Dedifferentiated amniotic fluid mesenchymal stem cell (primary cell): ENCODE measurements around the gene VTA1.
"Not testable (repeated sequence)": the region's sequence is repeated elsewhere in the genome, so short reads cannot be mapped to it uniquely, and the experiment has no call there.

Experiments used
- DNase-seq: peaks from one replicate; pipeline ENCODE4 v3.0.0-alpha.2; 2016; ENCODE audit errors: extremely low spot score

The VTA1 gene

DNA sequence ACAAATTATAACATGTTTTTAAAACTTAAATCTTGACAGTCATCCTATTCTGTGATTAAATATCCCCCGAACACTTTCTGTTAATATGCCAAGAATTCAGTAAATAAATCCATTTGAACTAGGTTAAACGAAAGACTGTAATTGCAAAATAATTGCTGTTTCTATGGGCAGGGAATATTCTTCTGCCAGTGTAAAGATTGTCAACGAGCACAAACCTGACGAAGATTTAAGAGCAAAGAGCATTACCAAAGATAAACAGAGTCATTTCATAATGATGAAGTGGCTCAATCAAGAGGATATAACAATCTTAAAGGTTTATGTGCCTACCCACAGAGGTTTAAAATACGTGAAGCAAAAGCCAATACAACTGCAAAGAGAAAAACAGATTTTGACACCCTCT lies 78.5 kb downstream of the VTA1 start:
- DNase-seq, result no peak

GRCh38 chr6:142226731-142227130 lies 79.7 kb downstream of the VTA1 start:
- DNase-seq, result no peak

- not testable (repeated sequence) for DNase-seq
Observed at GRCh38 chr6:142229518-142230270, 82.6 kb downstream of the VTA1 start.

- not testable (repeated sequence) for DNase-seq
Observed at GRCh38 chr6:142232206-142233044, 85.4 kb downstream of the VTA1 start.

DNA sequence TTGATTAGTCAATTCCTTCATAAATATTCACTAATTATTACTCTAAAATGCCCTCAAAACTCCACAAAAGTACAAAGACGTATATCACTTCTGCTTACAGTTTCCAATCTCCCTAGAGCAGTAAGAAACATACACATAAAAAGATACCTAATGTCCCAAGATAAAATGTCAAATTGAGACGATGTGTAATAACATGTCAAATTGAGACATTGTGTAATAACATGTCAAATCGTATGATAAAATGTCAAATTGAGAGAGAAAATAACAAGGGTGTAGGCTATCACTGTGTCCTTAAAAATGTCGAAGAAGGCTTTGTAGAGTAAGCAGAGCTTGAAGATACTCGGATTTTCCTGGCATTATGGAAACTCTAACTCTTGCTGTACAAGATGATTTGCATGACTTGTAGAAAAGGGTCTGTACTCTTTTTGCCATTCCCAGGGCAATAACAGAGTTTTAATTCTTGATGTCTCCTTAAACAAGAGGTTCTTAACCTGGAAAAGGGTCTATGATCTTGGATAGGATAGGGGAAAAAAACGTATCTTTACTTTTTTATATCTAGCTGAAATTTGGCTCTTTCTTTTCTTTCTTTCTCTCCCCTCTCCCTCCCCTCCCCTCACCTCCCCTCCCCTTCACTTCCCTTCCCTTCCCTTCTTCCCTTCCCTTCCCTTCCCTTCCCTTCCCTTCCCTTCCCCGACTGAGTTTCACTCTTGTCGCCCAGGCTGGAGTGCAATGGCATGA lies 87.1 kb downstream of the VTA1 start:
- no peak for DNase-seq

DNA sequence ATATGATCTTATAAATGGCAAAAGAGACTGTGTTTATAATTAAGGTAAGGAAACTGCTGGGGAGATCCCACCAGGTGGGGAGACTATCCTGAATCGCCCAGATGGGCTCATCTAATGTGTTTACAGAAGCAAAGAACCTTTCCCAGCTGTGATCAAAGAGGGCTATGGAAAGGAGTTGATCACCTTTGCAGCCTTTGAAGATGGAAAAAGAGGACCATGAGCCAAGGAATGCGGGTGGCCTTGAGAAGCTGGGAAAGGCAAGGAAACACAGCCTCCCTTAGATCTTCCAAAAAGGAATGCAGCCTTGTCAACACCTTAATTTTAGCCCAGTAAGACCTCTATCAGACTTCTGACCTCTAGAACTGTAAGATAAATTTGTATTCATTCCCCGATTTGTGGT lies 88.2 kb downstream of the VTA1 start:
- no peak for DNase-seq

- no peak for DNase-seq
Observed at GRCh38 chr6:142235791-142236190, 88.7 kb downstream of the VTA1 start.

GRCh38 chr6:142236691-142237090 lies 89.6 kb downstream of the VTA1 start:
- DNase-seq, result no peak

DNA sequence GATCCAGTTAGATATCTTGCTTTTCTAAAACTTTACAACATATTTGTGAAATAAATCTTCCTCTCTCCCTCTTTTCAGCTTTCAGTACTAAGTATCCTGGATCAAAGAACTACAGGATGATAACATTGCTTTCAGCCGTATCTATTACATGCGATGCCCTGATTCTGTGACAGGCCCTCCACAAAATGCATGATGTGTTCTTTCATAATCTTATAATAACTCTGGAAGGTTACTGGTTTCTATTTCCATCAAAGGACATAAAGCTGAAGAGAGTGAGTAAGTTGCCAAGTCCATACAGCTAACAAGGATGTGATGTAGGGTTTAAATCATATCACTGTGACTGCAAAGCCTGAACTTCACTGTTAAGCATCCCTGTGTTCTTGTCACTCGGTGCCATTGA lies 91.8 kb downstream of the VTA1 start:
- DNase-seq, result no peak

DNA sequence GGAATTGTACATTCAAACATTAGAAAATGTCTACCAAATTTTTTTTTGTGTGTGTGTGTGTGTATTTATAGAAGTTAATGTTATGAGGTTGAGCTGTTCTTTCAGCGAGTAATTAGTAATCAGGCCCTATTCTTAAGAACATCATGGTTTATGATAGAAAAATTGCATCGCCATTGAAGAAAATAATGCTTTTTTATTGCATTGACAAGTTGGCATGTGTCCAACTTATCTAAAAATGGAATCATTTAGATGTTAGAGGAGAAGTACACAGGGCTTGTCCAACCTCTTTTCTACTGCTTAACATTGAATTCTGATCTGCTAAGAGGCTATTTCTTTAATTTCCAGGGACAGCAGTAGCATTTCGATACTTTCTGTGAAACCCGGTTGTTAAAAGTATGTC lies 93.1 kb downstream of the VTA1 start:
- DNase-seq, result no peak

DNA sequence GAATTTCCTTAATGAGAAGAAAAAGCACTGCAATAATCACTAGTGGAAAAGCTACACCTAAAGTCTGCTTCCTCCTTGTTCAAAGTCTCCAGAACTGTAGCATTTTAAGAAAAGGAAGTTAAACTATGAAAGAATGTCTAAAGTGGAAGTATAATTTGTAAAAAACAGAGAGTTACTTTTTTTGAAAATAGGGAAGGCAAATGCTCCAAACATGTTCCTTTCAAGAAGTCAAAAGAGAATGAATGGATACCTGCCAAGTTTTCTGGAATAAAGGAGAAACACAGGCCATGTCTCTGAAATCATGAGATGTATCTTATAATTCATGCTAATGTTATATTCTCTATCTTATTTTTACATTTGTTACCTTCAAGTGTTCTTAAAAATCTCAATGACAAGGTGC lies 94.0 kb downstream of the VTA1 start:
- DNase-seq, result no peak

DNA sequence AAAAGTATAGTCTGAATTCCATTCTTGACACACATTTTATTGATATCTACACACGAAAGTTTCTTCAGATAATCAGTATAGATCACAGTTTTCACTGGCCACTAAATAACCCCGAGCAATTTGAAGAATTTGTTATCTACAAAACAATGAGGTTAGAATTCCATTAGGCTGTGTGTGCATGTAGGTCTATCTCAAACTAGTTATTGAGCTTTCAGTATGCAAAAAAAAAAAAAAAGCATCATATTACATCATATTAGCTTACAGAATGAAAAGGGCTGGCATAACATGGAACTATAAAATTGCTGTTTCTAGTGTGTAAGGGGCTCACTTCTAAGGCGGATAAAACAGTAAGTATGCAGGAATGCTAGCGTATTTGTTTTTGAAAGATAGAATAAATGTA lies 95.2 kb downstream of the VTA1 start:
- DNase-seq, result no peak

GRCh38 chr6:142246960-142247359 lies 99.9 kb downstream of the VTA1 start:
- no peak for DNase-seq

DNA sequence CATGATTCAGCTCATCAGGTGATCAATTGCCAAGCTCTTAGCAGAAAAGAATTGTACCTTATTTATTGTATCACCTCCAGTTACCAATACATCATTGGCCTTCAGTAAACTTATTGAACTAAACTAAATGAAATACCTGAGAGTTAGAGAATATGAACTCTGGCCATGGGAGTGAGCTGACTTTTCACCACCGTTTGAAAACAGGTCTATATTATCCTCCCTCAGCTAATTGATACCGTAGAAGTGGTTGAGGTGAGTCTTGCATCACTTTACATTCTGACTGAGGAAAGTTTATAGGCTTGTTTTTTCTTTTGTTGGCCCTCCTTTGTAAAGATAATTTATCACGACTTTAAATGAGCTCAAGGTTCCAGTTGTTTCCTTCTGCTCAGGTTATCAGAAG lies 102.2 kb downstream of the VTA1 start:
- DNase-seq, result no peak

- DNase-seq, result no peak
Observed at GRCh38 chr6:142251930-142252445, 104.9 kb downstream of the VTA1 start.

- no peak for DNase-seq
Observed at GRCh38 chr6:142254513-142254912, 107.5 kb downstream of the VTA1 start.

DNA sequence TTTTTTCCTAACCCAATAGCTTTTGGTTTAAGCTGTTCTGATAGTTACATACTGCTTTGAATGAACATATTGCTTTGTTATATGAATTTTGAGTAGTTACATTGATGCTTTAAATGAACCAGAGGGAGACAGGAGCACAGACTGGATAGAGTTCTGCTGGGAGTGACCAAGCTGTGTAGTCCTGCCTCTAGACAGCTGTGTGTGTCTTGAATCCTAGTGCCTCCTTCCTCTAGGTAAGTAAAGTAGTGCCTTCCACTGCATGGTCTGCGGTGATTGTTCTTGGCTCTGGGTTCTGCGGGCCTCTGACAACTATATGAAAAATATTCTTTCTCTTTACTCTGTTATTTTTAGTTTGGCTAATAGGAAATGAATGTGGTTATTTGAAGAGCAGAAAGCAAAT lies 108.7 kb downstream of the VTA1 start:
- no peak for DNase-seq

DNA sequence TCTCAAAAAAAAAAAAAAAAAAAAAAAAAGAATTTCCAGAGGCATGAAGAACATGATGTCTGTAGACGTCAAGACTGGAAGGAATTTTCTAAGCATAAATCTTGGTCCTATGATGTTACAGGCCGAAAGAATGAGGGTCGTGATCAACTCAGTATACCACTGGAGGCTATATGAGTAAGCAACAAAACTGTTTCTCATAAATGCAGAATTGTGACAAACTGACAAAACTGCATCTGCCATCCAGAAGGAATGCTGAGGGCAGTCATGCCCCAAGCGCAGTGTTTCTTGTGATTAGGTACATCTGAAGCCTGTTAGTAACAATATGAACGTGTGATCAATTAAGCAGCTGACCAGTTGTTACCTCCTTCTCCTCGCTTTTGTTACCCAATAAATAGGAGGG lies 111.2 kb downstream of the VTA1 start:
- DNase-seq, result no peak

GRCh38 chr6:142258757-142259156 lies 111.7 kb downstream of the VTA1 start:
- DNase-seq, result no peak

- DNase-seq, result no peak
Observed at GRCh38 chr6:142260748-142261147, 113.7 kb downstream of the VTA1 start.

- DNase-seq, result no peak
Observed at GRCh38 chr6:142262231-142262630, 115.2 kb downstream of the VTA1 start.

- DNase-seq, result no peak
Observed at GRCh38 chr6:142265476-142265875, 118.4 kb downstream of the VTA1 start.
